Endometrial microvascular endothelial cells (primary cell): ENCODE results near the gene ADGRA1. TPM values are rescaled to one million over a fixed set of nuclear protein-coding genes. Genes with fewer than 3 reads are reported as not detected.
"Not testable (repeated sequence)": the region's sequence is repeated elsewhere in the genome, so short reads cannot be mapped to it uniquely, and the experiment has no call there.

Experiments
- in situ Hi-C: cut with HindIII; loops from 2 replicates; pipeline ENCODE4 v1.10.0; 2017; ENCODE audit warnings: low sequenced_read_pairs, low pct_unique_long_range_greater_than_20kb; ENCODE audit errors: inconsistent ontology term
- total RNA-seq: library from RNA; depleted of rRNA; stranded (reverse); fragments of >200 nt; gene quantifications from one replicate; pipeline ENCODE4 v1.2.3, GENCODE V29; 2015; ENCODE audit errors: inconsistent ontology term

ADGRA1 gene
- total RNA-seq, 1 donor from 2014 or later = not detected

- in situ Hi-C loops = no loop called here
Measured at GRCh38 chr10:133052076-133052475, 35.6 kb upstream of the ADGRA1 start.

GRCh38 chr10:133053527-133054133 is 34.1 kb upstream of the ADGRA1 start:
- in situ Hi-C loops = not testable (repeated sequence)

GRCh38 chr10:133055470-133055869 is 32.3 kb upstream of the ADGRA1 start:
- in situ Hi-C loops = no loop called here

- in situ Hi-C loops = no loop called here
Measured at GRCh38 chr10:133056001-133056400, 31.7 kb upstream of the ADGRA1 start.

- in situ Hi-C loops = no loop called here
Measured at GRCh38 chr10:133056651-133057178, 31.0 kb upstream of the ADGRA1 start.

- in situ Hi-C loops = no loop called here
Measured at GRCh38 chr10:133058331-133059092, 29.2 kb upstream of the ADGRA1 start.

- in situ Hi-C loops = no loop called here
Measured at GRCh38 chr10:133059093-133059470, 28.6 kb upstream of the ADGRA1 start.

GRCh38 chr10:133059571-133059970 is 28.2 kb upstream of the ADGRA1 start:
- in situ Hi-C loops = no loop called here

GRCh38 chr10:133060022-133060421 is 27.7 kb upstream of the ADGRA1 start:
- in situ Hi-C loops = no loop called here

- in situ Hi-C loops = no loop called here
Measured at GRCh38 chr10:133060466-133060865, 27.3 kb upstream of the ADGRA1 start.

- in situ Hi-C loops = no loop called here
Measured at GRCh38 chr10:133060881-133061280, 26.8 kb upstream of the ADGRA1 start.

GRCh38 chr10:133061296-133062038 is 26.3 kb upstream of the ADGRA1 start:
- in situ Hi-C loops = no loop called here

GRCh38 chr10:133062085-133062484 is 25.6 kb upstream of the ADGRA1 start:
- in situ Hi-C loops = no loop called here

- in situ Hi-C loops = no loop called here
Measured at GRCh38 chr10:133062635-133063034, 25.1 kb upstream of the ADGRA1 start.

GRCh38 chr10:133067149-133068105 is 20.3 kb upstream of the ADGRA1 start:
- in situ Hi-C loops = no loop called here

- in situ Hi-C loops = no loop called here
Measured at GRCh38 chr10:133068111-133069032, 19.4 kb upstream of the ADGRA1 start.

GRCh38 chr10:133069033-133069525 is 18.6 kb upstream of the ADGRA1 start:
- in situ Hi-C loops = no loop called here
